Measurements from ENCODE around the gene CLPSL2. TPM values are rescaled to one million over a fixed set of nuclear protein-coding genes. Genes with fewer than 3 reads are reported as not detected.
A peak's percentile ranks its signal among the peaks of the same experiment; 100 is the strongest.

Gene CLPSL2
- total and polyA plus RNA-seq, 11 donors, result not detected

DNA sequence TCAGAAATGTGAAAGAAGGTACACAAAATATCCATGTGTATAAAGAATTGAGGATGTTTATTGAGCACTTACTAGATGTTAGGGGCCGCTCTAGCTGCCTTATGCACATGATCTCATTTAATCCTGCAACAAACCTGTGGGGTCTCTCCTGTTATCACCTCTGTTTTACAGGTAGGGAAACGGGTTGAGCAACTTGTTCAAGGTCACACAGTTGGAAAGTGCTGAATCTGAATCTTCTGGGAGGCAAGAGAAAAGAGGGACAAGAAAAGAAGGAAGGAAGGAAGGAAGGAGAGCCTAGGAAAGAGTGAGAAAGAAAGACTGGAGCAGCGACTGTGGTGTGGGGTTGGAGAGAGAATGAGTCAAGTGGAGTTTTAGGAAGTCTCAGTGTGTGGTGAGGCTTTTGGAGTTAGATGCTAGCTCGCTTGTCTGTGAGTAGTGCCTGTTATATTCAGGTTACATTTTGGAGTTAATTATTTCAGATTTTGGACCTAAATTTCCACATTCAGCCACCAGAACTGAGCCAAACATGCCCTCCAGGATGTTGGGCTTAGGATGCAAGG lies 12.1 kb downstream of the CLPSL2 start:
- H3K4me1 ChIP-seq, result peaks cover 0 to 4% (median 0%) of the 10 kb centered on the region in 12 donors
- H3K27me3 ChIP-seq, result peaks cover 10 to 66% (median 32%) of the 10 kb centered on the region in 9 donors
- ATAC-seq (no peak), DNase-seq (no peak)
- H3K36me3 ChIP-seq, result no peaks in the 10 kb centered on the region
- H3K9me3 ChIP-seq, result no peaks in the 10 kb centered on the region
- TF ChIP-seq, protein P1, sequence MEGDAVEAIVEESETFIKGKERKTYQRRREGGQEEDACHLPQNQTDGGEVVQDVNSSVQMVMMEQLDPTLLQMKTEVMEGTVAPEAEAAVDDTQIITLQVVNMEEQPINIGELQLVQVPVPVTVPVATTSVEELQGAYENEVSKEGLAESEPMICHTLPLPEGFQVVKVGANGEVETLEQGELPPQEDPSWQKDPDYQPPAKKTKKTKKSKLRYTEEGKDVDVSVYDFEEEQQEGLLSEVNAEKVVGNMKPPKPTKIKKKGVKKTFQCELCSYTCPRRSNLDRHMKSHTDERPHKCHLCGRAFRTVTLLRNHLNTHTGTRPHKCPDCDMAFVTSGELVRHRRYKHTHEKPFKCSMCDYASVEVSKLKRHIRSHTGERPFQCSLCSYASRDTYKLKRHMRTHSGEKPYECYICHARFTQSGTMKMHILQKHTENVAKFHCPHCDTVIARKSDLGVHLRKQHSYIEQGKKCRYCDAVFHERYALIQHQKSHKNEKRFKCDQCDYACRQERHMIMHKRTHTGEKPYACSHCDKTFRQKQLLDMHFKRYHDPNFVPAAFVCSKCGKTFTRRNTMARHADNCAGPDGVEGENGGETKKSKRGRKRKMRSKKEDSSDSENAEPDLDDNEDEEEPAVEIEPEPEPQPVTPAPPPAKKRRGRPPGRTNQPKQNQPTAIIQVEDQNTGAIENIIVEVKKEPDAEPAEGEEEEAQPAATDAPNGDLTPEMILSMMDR (IDR thresholded peaks at IDR 0.05), result no peak
- no peak for TF ChIP-seq POLR2A (IDR thresholded peaks at IDR 0.05)
- H3K4me3 ChIP-seq, result no peak overlapping the region
- WGBS, 4 donors, result 56 to 63% (median 60%) methylated on average over 4 of the region's 4 CpGs
- intact Hi-C loops (cut with DNase I), result no loop called here
- no peak overlapping the region for H3K27ac ChIP-seq

DNA sequence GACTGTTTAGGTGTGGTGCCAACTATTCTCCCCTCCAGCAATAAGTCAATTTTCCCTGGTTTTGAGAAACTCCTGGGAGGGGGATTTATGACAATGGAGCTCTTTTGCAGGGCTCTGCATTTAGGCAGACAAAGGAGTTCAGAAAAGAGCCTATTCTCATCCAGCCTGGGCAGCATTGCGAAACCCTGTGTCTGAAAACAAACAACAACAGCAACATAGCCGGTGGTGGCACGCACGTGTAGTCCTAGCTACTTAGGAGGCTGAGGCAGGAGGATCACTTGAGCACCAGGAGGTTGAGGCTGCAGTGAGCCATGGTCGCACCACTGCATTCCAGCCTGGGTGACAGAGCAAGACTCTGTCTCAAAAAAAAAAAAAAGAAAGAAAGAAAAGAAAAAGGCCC lies 14.3 kb downstream of the CLPSL2 start:
- WGBS, 4 donors, result 76 to 87% (median 84%) methylated on average over 5 of the region's 5 CpGs
- no peak for TF ChIP-seq POLR2A (IDR thresholded peaks at IDR 0.05)
- TF ChIP-seq, protein P1 (IDR thresholded peaks at IDR 0.05), result no peak
- Histone ChIP-seq H3K4me1 (peaks cover 0 to 4% (median 0%) of the 10 kb centered on the region in 12 donors), H3K36me3 (no peaks in the 10 kb centered on the region), H3K27ac (no peak overlapping the region), H3K27me3 (peaks cover 6 to 52% (median 32%) of the 10 kb centered on the region in 9 donors), H3K9me3 (no peaks in the 10 kb centered on the region), H3K4me3 (no peak overlapping the region)
- intact Hi-C loops (cut with DNase I), result no loop called here
- ATAC-seq (no peak), DNase-seq (no peak)

DNA sequence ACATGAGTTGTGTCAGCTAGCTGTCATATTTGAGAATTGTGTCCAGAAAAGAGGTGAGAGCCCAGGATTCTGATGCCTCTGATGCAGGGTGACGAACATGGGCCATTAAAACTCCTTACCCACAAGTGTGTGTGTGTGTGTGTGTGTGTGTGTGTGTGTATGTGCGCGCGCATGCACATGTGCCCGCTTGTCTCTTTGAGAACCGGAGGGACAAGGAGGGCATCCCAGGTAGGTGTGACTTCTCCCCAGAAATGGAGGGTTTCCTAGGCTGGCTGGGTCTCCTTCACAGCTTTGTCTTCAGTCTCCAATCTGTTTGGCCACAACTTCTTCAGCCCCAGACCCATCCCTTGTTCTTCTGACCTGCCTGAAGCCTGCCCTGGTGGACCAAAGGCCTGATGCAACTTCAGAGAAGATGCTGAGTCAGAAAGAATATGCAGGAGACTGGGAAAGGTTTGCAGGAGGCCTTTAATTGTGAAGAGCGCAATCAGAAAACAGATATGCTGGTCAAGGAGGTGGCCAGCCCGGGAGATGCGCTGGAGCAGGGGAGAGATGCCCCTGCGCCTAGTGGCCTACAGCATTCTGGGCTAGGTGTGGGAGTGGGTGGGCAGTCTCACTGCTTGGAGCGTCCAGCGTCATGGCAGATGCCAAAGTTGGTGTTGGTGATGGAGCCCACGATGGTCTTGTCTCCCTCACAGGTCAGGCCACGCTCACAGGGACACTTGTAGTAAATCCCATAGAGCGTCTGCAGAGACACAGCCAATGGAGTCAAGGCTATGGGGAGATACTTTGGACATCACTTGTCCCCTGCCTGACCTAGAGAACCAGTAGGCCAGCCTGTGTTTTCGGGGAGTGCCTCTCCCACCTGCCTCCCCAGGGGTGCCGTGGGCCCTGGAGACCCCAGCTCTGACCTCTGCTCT lies 18.4 kb downstream of the CLPSL2 start:
- ATAC-seq (peak in 1 of 4 donors; percentile 25), DNase-seq (no peak)
- H3K27me3 ChIP-seq, result peaks cover 0 to 32% (median 0%) of the 10 kb centered on the region in 9 donors
- H3K36me3 ChIP-seq, result no peaks in the 10 kb centered on the region
- H3K9me3 ChIP-seq, result no peaks in the 10 kb centered on the region
- H3K27ac ChIP-seq, result no peak overlapping the region
- intact Hi-C loops (cut with DNase I), result no loop called here
- TF ChIP-seq, protein P1 (IDR thresholded peaks at IDR 0.05), result no peak
- no peak for TF ChIP-seq POLR2A (IDR thresholded peaks at IDR 0.05)
- H3K4me3 ChIP-seq, result no peak overlapping the region
- H3K4me1 ChIP-seq, result no peaks in the 10 kb centered on the region
- WGBS, 4 donors, result 91 to 95% (median 93%) methylated on average over 17 of the region's 17 CpGs

DNA sequence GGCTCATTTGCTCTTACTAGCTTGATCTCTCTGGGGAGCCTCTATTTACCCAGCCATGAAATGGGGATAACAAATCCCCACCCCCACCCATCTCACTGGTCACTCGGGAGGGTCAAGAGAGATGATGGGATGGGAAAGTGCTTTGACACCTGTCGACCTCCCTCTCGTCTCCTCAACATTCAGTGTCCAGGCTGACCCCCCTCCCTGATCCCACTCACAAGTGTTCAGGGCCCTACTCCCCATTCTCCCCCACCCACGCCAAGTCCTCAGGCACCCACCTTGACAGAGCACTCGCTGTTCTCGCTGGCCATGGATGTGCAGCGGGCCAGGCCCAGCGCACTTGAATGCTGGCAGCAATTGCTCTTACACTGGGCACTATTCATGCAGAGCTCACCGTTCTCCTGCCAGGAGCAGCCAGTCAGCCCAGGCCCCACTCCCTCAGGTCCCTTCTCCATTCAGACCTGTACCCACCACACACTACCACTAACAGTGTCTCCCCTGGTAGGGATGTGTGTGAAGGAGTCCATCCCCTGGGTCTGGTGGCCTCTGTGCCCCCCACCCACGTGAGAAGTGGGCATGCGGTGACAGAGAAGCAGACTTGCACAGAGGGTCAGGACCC lies 19.2 kb downstream of the CLPSL2 start:
- H3K4me1 ChIP-seq, result no peaks in the 10 kb centered on the region
- no peak for DNase-seq
- H3K27me3 ChIP-seq, result peaks cover 0 to 29% (median 0%) of the 10 kb centered on the region in 9 donors
- intact Hi-C loops (cut with DNase I), result no loop called here
- no peak overlapping the region for H3K4me3 ChIP-seq
- H3K27ac ChIP-seq, result no peak overlapping the region
- 82 to 90% (median 88%) methylated on average over 11 of the region's 11 CpGs for WGBS, 4 donors
- no peaks in the 10 kb centered on the region for H3K36me3 ChIP-seq
- no peak for TF ChIP-seq POLR2A (IDR thresholded peaks at IDR 0.05)
- TF ChIP-seq, protein P1 (IDR thresholded peaks at IDR 0.05), result no peak
- H3K9me3 ChIP-seq, result no peaks in the 10 kb centered on the region
- peak in 1 of 4 donors; percentile 27 for ATAC-seq

All from heart left ventricle (tissue), 16 donors.